Mesendoderm (in vitro differentiated cells): ENCODE data around the gene QKI.

Source experiments
- DNase-seq: peaks from one replicate; pipeline ENCODE4 v3.0.0; 2013
- H2AK5ac ChIP-seq: 2 replicates; pipeline ENCODE4 v1.6.1; 2013; ENCODE audit warnings: low read length, inconsistent platforms
- H2BK120ac ChIP-seq: 2 replicates; pipeline ENCODE4 v1.6.1; 2013; ENCODE audit warnings: low read depth, mild to moderate bottlenecking, low read length, moderate library complexity, mixed read lengths
- H2BK15ac ChIP-seq: replicated peaks from 2 replicates; pipeline ENCODE4 v1.6.1; 2013; ENCODE audit warnings: low read depth, mild to moderate bottlenecking, moderate library complexity
- H2BK5ac ChIP-seq: 2 replicates; pipeline ENCODE4 v1.6.1; 2013; ENCODE audit warnings: low read length, inconsistent platforms
- H3K18ac ChIP-seq: 2 replicates; pipeline ENCODE4 v1.6.1; 2013; ENCODE audit warnings: mild to moderate bottlenecking, low read length, mixed read lengths
- H3K23ac ChIP-seq: one replicate; pipeline ENCODE4 v1.6.1; 2013; ENCODE audit warnings: low read length
- H3K27ac ChIP-seq: 2 replicates; pipeline ENCODE4 v1.5.1; 2013; ENCODE audit warnings: low read depth, mild to moderate bottlenecking, inconsistent platforms, low read length, moderate library complexity
- H3K27me3 ChIP-seq: 2 replicates; pipeline ENCODE4 v1.6.1; 2013; ENCODE audit warnings: low read length, control low read depth, mild to moderate bottlenecking, inconsistent platforms; ENCODE audit not compliant: insufficient read depth, poor library complexity
- H3K36me3 ChIP-seq: 2 replicates; pipeline ENCODE4 v1.6.1; 2013; ENCODE audit warnings: low read length, inconsistent platforms; ENCODE audit not compliant: control insufficient read depth, insufficient read depth
- H3K4ac ChIP-seq: one replicate; pipeline ENCODE4 v1.6.1; 2013; ENCODE audit warnings: low read depth, mild to moderate bottlenecking, low read length, moderate library complexity
- H3K4me1 ChIP-seq: 2 replicates; pipeline ENCODE4 v1.6.1; 2013; ENCODE audit warnings: low read depth, low read length, inconsistent platforms; ENCODE audit not compliant: control insufficient read depth
- H3K4me2 ChIP-seq: 2 replicates; pipeline ENCODE4 v1.6.1; 2013; ENCODE audit warnings: low read length
- H3K4me3 ChIP-seq: 2 replicates; pipeline ENCODE4 v1.5.1; 2013; ENCODE audit warnings: mild to moderate bottlenecking, low read length
- H3K56ac ChIP-seq: one replicate; pipeline ENCODE4 v1.6.1; 2013; ENCODE audit warnings: low read length
- H3K79me1 ChIP-seq: 2 replicates; pipeline ENCODE4 v1.6.1; 2013; ENCODE audit warnings: low read length, inconsistent platforms
- H3K79me2 ChIP-seq: 2 replicates; pipeline ENCODE4 v1.6.1; 2013; ENCODE audit warnings: mild to moderate bottlenecking, low read length; ENCODE audit not compliant: control insufficient read depth, insufficient read depth
- H3K9ac ChIP-seq: 2 replicates; pipeline ENCODE4 v1.6.1; 2013; ENCODE audit warnings: low read length, inconsistent platforms
- H4K5ac ChIP-seq: one replicate; pipeline ENCODE4 v1.6.1; 2013; ENCODE audit warnings: low read length
- H4K8ac ChIP-seq: one replicate; pipeline ENCODE4 v1.6.1; 2013; ENCODE audit warnings: low read depth, mild to moderate bottlenecking, control low read depth, low read length, moderate library complexity
- WGBS: extraction: QIAGEN DNeasy Blood & Tissue Kit; methylation state at CpG from one replicate; pipeline ENCODE4 v1.1.7; 2013; ENCODE audit warnings: low lambda C conversion rate, missing lambda C conversion rate; ENCODE audit not compliant: insufficient coverage; ENCODE audit errors: extremely low coverage; 5-methylcytosine and 5-hydroxymethylcytosine counted together

The QKI gene

DNA sequence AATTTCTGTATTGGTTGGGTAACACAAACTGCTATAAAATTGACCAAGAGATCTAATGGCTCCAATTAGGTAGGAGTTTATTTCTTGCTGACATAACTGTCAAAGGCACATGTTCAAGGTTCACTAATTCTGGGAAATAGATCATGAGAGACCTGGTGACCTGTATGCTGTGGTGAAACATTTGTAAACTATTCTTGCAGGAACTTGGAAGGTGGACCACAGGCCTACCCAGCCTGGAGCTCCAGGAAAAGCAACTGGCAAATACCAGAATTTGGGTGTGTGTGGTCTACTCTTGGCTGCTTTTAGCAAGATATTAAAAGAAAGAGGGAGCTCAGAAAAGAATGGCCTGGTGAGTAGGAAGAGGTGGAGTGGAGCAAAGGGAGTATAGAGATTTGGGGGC, 184.6 kb downstream of the QKI start:
- Histone ChIP-seq H4K8ac (no peak overlapping the region), H2BK120ac (no peak overlapping the region), H3K9ac (no peak overlapping the region), H2AK5ac (no peak overlapping the region), H2BK5ac (no peak overlapping the region), H3K27me3 (no peaks in the 10 kb centered on the region), H3K23ac (no peak overlapping the region), H3K4me1 (no peaks in the 10 kb centered on the region), H3K36me3 (no peaks in the 10 kb centered on the region), H3K4ac (no peak overlapping the region), H4K5ac (no peak overlapping the region), H3K27ac (no peak overlapping the region), H3K18ac (no peak overlapping the region), H2BK15ac (no peak overlapping the region), H3K79me1 (no peaks in the 10 kb centered on the region), H3K4me2 (no peak overlapping the region), H3K56ac (no peak overlapping the region), H3K79me2 (no peaks in the 10 kb centered on the region), H3K4me3 (no peak overlapping the region)
- no peak for DNase-seq

DNA sequence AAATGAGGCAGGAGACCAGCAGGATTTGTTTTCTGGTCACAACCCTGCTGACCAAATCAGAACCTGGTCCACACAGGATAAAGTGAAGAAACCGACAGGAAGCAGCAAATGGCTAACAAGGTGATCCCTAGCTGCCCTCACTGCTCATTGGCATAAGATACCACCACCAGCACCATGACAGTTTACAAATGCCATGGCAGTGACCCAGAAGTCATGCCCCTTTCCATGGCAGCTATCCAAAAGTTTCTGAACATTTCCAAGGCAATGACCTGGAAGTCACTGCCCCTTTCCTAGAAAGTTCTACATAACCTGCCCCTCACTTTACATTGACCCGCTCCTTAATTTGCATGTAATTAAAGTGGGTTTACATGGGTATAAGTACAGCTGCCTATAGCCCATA, 185.2 kb downstream of the QKI start:
- H3K4ac ChIP-seq = no peak overlapping the region

DNA sequence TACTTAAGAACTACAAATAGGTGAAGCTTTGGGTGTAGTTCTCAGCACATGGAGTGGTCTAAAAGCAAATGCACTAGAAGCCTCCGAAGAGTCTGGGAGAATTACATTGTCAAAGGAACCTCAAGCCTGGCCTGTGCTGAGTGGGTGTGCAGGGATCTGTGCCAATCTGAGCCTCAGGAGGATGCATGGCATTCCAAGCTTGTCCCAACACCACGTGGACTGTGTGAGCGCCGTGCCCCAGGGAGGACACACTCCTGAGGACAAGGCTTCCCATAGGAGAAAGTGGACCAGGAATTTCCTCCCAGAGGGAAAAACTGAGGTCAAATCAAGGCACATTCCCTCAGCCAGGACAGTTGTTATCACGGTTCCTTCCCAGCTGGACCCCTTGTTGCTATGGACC, 185.8 kb downstream of the QKI start:
- Histone ChIP-seq H3K27me3 (no peaks in the 10 kb centered on the region), H3K4me1 (no peaks in the 10 kb centered on the region), H3K56ac (no peak overlapping the region), H2BK15ac (no peak overlapping the region), H3K4me2 (no peak overlapping the region), H3K23ac (no peak overlapping the region), H2AK5ac (no peak overlapping the region), H3K79me1 (no peaks in the 10 kb centered on the region), H3K18ac (no peak overlapping the region), H2BK5ac (no peak overlapping the region), H4K5ac (no peak overlapping the region), H2BK120ac (no peak overlapping the region), H3K36me3 (no peaks in the 10 kb centered on the region), H3K4ac (no peak overlapping the region), H3K27ac (no peak overlapping the region), H3K4me3 (no peak overlapping the region), H4K8ac (no peak overlapping the region), H3K9ac (no peak overlapping the region), H3K79me2 (no peaks in the 10 kb centered on the region)
- no CpG with 5 or more reads among the region's 5 CpGs for WGBS
- DNase-seq = no peak

More for the DNA sequence above, 185.2 kb downstream of the QKI start:
- no peak overlapping the region for H3K18ac ChIP-seq
- H3K4me3 ChIP-seq = no peak overlapping the region
- H3K79me1 ChIP-seq = no peaks in the 10 kb centered on the region
- H3K9ac ChIP-seq = no peak overlapping the region
- no peak overlapping the region for H2AK5ac ChIP-seq
- H3K56ac ChIP-seq = no peak overlapping the region
- no peak overlapping the region for H2BK5ac ChIP-seq
- no peak overlapping the region for H3K27ac ChIP-seq
- no CpG with 5 or more reads among the region's 2 CpGs for WGBS
- no peaks in the 10 kb centered on the region for H3K36me3 ChIP-seq
- no peak overlapping the region for H4K5ac ChIP-seq
- no peaks in the 10 kb centered on the region for H3K4me1 ChIP-seq
- H3K79me2 ChIP-seq = no peaks in the 10 kb centered on the region
- H2BK120ac ChIP-seq = no peak overlapping the region
- DNase-seq = no peak
- no peaks in the 10 kb centered on the region for H3K27me3 ChIP-seq
- no peak overlapping the region for H3K4me2 ChIP-seq
- no peak overlapping the region for H4K8ac ChIP-seq
- H3K23ac ChIP-seq = no peak overlapping the region
- H2BK15ac ChIP-seq = no peak overlapping the region

DNA sequence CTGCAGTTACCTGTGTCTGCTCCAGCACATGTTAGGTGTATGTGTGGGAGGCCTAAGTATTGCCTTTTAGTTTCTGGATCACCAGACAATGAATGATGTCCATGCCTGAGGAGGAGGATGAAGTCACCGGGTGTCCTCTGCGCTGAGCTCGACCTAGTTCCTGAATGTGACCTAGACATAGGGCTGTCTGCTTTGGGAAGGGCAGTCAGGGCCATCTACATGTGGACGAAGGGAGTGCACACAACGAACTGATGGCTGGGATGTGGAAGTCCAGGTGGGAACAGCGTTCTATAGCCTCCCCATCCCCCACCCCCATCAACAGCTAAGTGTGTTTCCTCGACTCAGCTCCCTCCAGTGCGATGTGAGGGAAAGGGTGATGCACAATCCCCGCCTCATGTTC, 186.3 kb downstream of the QKI start:
- no peak overlapping the region for H4K8ac ChIP-seq
- H2BK5ac ChIP-seq = no peak overlapping the region
- no peaks in the 10 kb centered on the region for H3K4me1 ChIP-seq
- no peak overlapping the region for H2BK120ac ChIP-seq
- no peak overlapping the region for H3K27ac ChIP-seq
- no peaks in the 10 kb centered on the region for H3K36me3 ChIP-seq
- H3K4me2 ChIP-seq = no peak overlapping the region
- H3K4ac ChIP-seq = no peak overlapping the region
- H3K27me3 ChIP-seq = no peaks in the 10 kb centered on the region
- WGBS = no CpG with 5 or more reads among the region's 9 CpGs
- H2BK15ac ChIP-seq = no peak overlapping the region
- no peak overlapping the region for H3K23ac ChIP-seq
- H3K56ac ChIP-seq = no peak overlapping the region
- H3K79me2 ChIP-seq = no peaks in the 10 kb centered on the region
- H3K4me3 ChIP-seq = no peak overlapping the region
- no peak overlapping the region for H3K9ac ChIP-seq
- no peak for DNase-seq
- H3K18ac ChIP-seq = no peak overlapping the region
- H2AK5ac ChIP-seq = no peak overlapping the region
- H4K5ac ChIP-seq = no peak overlapping the region
- H3K79me1 ChIP-seq = no peaks in the 10 kb centered on the region

DNA sequence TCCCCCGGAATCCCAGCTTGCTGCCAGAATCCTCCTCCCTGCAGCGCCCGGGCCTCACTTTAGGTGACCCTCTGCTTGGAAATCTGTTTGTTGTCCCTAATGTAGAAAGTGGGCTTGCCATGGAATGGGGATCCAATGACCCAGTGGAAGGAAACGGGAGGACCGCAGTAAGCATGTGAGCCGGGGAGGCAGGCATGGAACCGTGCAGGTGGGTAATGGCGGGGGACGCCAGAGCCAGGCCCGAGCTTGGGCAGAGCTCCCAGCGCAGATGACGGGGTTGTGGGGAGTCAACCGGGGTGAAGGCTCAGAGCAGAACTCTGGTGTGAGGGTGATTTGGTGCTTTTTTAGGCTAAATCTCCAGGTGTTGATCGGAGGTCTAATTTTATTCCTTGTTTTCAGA, 188.3 kb downstream of the QKI start:
- Histone ChIP-seq H2BK15ac (no peak overlapping the region), H3K4me2 (no peak overlapping the region), H2AK5ac (no peak overlapping the region), H3K4me3 (no peak overlapping the region), H3K4me1 (no peaks in the 10 kb centered on the region), H3K36me3 (no peaks in the 10 kb centered on the region), H3K18ac (no peak overlapping the region), H2BK5ac (no peak overlapping the region), H3K79me1 (no peaks in the 10 kb centered on the region), H2BK120ac (no peak overlapping the region), H4K8ac (no peak overlapping the region), H4K5ac (no peak overlapping the region), H3K56ac (no peak overlapping the region), H3K9ac (no peak overlapping the region), H3K4ac (no peak overlapping the region), H3K79me2 (no peaks in the 10 kb centered on the region), H3K23ac (no peak overlapping the region), H3K27me3 (no peaks in the 10 kb centered on the region), H3K27ac (no peak overlapping the region)
- no peak for DNase-seq
- no CpG with 5 or more reads among the region's 14 CpGs for WGBS

DNA sequence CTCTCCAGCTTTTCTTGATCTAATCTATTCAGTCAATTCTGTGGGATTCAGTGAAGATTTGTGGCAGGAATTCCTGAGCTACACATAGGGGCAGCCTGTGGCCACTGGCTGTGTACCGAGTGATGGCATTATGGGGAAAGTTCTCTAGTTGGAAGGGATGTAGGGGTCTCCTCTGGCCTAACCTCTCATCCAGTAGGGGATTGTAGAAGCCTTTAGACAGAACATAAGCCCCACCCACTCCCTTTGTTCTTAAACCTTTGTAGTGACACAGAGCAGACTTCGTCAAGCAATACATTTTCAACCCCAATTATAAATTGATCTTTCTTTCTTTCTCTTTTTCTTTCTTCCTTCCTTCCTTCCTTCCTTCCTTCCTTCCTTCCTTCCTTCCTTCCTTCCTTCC, 188.9 kb downstream of the QKI start:
- Histone ChIP-seq H3K4ac (no peak overlapping the region), H3K4me2 (no peak overlapping the region), H4K8ac (no peak overlapping the region), H3K27ac (no peak overlapping the region), H3K79me1 (no peaks in the 10 kb centered on the region), H2BK5ac (no peak overlapping the region), H3K4me3 (no peak overlapping the region), H3K56ac (no peak overlapping the region), H3K9ac (no peak overlapping the region), H4K5ac (no peak overlapping the region), H2BK15ac (no peak overlapping the region), H3K18ac (no peak overlapping the region), H3K23ac (no peak overlapping the region), H3K36me3 (no peaks in the 10 kb centered on the region), H3K4me1 (no peaks in the 10 kb centered on the region), H3K27me3 (no peaks in the 10 kb centered on the region), H2BK120ac (no peak overlapping the region), H3K79me2 (no peaks in the 10 kb centered on the region), H2AK5ac (no peak overlapping the region)
- no peak for DNase-seq
- whole genome bisulfite sequencing = no CpG with 5 or more reads among the region's 2 CpGs
